ENCODE data around the gene SPACA4.

GRCh38 chr19:48650974-48651682, 44.6 kb downstream of the SPACA4 start:
- no peak for TF ChIP-seq ZFX (IDR thresholded peaks at IDR 0.05; ENCODE audit: borderline replicate concordance)
- TF ChIP-seq, protein P1, sequence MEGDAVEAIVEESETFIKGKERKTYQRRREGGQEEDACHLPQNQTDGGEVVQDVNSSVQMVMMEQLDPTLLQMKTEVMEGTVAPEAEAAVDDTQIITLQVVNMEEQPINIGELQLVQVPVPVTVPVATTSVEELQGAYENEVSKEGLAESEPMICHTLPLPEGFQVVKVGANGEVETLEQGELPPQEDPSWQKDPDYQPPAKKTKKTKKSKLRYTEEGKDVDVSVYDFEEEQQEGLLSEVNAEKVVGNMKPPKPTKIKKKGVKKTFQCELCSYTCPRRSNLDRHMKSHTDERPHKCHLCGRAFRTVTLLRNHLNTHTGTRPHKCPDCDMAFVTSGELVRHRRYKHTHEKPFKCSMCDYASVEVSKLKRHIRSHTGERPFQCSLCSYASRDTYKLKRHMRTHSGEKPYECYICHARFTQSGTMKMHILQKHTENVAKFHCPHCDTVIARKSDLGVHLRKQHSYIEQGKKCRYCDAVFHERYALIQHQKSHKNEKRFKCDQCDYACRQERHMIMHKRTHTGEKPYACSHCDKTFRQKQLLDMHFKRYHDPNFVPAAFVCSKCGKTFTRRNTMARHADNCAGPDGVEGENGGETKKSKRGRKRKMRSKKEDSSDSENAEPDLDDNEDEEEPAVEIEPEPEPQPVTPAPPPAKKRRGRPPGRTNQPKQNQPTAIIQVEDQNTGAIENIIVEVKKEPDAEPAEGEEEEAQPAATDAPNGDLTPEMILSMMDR (IDR thresholded peaks at IDR 0.05): no peak
